ENCODE data around the gene UBE2I. TPM values are rescaled to one million over a fixed set of nuclear protein-coding genes. Genes with fewer than 3 reads are reported as not detected.

The UBE2I gene
- total RNA-seq, 1 donor, result 108 TPM

GRCh38 chr16:1334739-1335138 lies 25.3 kb downstream of the UBE2I start:
- H3K27me3 ChIP-seq (ENCODE audit: insufficient read depth, low read length), result peaks cover 30% of the 10 kb centered on the region

DNA sequence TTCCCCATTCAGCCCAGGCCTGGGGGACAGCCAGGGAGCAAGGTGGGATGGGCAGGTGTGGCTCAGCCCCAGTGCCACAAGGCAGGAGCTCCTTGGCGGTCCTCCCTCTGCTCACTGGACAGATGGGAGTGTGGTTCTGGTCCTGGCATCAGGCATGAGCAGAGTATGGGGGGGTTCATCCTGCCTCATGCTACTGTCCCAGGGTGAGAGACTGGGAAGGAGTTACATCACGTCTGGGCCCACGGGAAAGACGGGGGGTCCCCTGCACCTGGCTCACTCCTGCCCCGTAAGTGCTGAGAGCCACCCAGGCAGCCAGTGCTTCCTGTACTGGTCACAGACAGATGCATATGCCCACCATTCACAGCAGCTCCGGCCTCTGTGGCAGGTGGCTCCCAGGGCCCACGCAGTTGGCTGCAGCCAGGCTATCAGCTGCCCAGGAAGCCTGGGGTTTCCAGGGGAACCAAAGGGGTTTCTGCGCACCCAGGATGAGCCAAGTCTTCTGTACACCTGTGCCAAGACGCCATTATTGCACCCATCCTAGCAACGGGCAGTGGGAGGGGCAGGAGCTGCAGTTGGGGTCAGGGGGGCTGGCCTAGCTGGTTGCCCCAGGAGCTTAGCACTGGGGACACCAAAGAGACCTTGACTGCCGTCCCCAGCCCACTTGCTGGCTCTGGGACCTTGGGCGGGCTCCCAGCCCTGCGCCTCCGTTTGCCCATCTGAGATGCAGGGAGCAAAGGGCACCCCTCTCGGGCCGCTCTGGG lies 26.0 kb downstream of the UBE2I start:
- Histone ChIP-seq H3K4me3 (ENCODE audit: low read length) (no peak overlapping the region), H3K9me3 (ENCODE audit: low read depth, low read length) (no peaks in the 10 kb centered on the region), H3K4me1 (ENCODE audit: insufficient read depth, low read length) (peaks cover 39% of the 10 kb centered on the region), H3K27me3 (ENCODE audit: insufficient read depth, low read length) (peaks cover 30% of the 10 kb centered on the region)

More at GRCh38 chr16:1334739-1335138, 25.3 kb downstream of the UBE2I start:
- peaks cover 39% of the 10 kb centered on the region for H3K4me1 ChIP-seq (ENCODE audit: insufficient read depth, low read length)
- no peak overlapping the region for H3K4me3 ChIP-seq (ENCODE audit: low read length)
- H3K9me3 ChIP-seq (ENCODE audit: low read depth, low read length), result no peaks in the 10 kb centered on the region

DNA sequence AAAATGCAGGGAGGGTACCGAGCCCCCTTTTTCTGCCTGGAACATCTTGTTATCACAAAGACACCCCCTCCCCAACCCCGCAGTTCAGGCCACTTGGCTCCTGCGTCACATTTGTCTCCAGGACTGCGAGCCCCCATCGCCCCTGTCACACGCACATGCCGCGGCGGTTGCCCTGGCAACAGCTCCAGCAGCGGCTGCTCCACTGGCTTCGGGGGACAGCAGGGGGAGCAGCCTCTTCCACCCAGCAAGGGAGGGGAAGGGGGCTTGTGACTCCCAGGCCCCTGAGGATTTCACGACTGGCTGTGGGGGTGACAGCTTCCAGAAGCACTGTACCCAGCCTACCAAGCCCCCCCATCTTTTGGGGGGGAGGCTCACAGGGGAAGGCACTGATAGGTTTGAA lies 26.6 kb downstream of the UBE2I start:
- no peak overlapping the region for H3K4me3 ChIP-seq (ENCODE audit: low read length)
- peaks cover 38% of the 10 kb centered on the region for H3K4me1 ChIP-seq (ENCODE audit: insufficient read depth, low read length)
- no peaks in the 10 kb centered on the region for H3K9me3 ChIP-seq (ENCODE audit: low read depth, low read length)
- peaks cover 30% of the 10 kb centered on the region for H3K27me3 ChIP-seq (ENCODE audit: insufficient read depth, low read length)

- H3K27me3 ChIP-seq (ENCODE audit: insufficient read depth, low read length), result peaks cover 28% of the 10 kb centered on the region
- no peak overlapping the region for H3K4me3 ChIP-seq (ENCODE audit: low read length)
- no peaks in the 10 kb centered on the region for H3K9me3 ChIP-seq (ENCODE audit: low read depth, low read length)
- peaks cover 33% of the 10 kb centered on the region for H3K4me1 ChIP-seq (ENCODE audit: insufficient read depth, low read length)
These were observed 27.2 kb downstream of the UBE2I start for GRCh38 chr16:1336619-1337018.

DNA sequence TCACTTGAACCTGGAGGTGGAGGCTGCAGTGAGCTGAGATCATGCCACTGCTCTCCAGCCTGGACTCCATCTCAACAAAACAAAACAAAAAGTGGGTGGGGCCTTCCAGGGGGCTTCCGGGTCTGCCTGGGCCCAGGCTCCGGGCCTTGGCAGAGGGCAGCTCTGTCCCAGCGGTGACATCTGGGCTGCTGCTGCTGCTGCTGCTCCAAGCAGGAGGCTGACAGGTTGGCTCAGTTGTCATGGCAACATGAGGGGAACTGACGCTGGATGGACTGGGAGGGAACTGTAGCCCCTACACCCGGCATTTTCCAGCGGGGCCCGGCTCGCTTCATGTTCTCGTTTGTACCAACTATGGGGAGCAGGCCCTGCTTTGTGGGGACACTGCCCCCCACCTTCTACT lies 28.1 kb downstream of the UBE2I start:
- no peaks in the 10 kb centered on the region for H3K9me3 ChIP-seq (ENCODE audit: low read depth, low read length)
- H3K4me3 ChIP-seq (ENCODE audit: low read length), result no peak overlapping the region
- peaks cover 33% of the 10 kb centered on the region for H3K4me1 ChIP-seq (ENCODE audit: insufficient read depth, low read length)
- peaks cover 19% of the 10 kb centered on the region for H3K27me3 ChIP-seq (ENCODE audit: insufficient read depth, low read length)

- peaks cover 31% of the 10 kb centered on the region for H3K4me1 ChIP-seq (ENCODE audit: insufficient read depth, low read length)
- no peaks in the 10 kb centered on the region for H3K9me3 ChIP-seq (ENCODE audit: low read depth, low read length)
- peaks cover 14% of the 10 kb centered on the region for H3K27me3 ChIP-seq (ENCODE audit: insufficient read depth, low read length)
- no peak overlapping the region for H3K4me3 ChIP-seq (ENCODE audit: low read length)
These were observed 28.8 kb downstream of the UBE2I start for GRCh38 chr16:1338119-1338730.

DNA sequence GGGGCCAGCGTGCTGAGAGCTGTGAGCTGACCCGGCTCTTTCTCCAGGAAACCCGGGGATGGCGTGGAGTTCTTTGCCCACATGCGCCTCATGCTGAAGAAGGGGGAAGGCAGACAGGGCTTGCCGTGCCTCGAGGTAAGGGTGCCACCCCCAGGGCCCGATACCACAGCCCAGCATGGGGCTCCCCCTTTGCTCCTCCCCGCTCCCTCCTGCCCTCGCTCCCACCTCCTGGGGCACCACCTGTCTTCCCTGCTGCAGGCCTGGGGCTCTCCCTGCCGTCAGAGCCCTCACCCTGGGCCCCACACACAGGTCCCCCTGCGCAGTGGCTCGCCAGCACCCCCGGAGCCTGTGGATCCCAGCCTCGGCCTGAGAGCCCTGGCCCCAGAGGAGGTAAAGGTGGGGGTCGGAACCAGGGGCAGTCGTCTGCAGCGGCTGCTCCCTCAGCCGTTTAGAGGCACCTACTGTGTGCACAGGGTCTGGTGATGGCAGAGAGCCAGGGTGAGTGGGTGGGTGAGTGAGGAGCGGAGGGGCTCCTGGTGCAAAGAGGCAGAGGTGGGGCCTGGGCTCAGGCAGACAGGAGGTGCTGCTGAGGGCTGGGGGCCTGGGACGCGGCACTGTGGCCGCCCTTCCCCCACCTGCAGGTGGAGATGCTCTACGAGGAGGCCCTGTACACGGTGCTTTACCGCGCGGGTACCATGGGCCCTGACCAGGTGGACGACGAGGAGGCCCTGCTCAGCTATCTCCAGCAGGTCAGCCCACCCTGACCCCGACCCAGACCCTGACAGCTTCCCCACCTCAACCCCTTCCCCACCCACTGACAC lies 29.6 kb downstream of the UBE2I start:
- Histone ChIP-seq H3K4me3 (ENCODE audit: low read length) (no peak overlapping the region), H3K9me3 (ENCODE audit: low read depth, low read length) (no peaks in the 10 kb centered on the region), H3K4me1 (ENCODE audit: insufficient read depth, low read length) (peaks cover 29% of the 10 kb centered on the region), H3K27me3 (ENCODE audit: insufficient read depth, low read length) (peaks cover 11% of the 10 kb centered on the region)

GRCh38 chr16:1340730-1341494 lies 31.5 kb downstream of the UBE2I start:
- Histone ChIP-seq H3K4me3 (ENCODE audit: low read length) (no peak overlapping the region), H3K4me1 (ENCODE audit: insufficient read depth, low read length) (peaks cover 19% of the 10 kb centered on the region), H3K27me3 (ENCODE audit: insufficient read depth, low read length) (no peaks in the 10 kb centered on the region), H3K9me3 (ENCODE audit: low read depth, low read length) (no peaks in the 10 kb centered on the region)

DNA sequence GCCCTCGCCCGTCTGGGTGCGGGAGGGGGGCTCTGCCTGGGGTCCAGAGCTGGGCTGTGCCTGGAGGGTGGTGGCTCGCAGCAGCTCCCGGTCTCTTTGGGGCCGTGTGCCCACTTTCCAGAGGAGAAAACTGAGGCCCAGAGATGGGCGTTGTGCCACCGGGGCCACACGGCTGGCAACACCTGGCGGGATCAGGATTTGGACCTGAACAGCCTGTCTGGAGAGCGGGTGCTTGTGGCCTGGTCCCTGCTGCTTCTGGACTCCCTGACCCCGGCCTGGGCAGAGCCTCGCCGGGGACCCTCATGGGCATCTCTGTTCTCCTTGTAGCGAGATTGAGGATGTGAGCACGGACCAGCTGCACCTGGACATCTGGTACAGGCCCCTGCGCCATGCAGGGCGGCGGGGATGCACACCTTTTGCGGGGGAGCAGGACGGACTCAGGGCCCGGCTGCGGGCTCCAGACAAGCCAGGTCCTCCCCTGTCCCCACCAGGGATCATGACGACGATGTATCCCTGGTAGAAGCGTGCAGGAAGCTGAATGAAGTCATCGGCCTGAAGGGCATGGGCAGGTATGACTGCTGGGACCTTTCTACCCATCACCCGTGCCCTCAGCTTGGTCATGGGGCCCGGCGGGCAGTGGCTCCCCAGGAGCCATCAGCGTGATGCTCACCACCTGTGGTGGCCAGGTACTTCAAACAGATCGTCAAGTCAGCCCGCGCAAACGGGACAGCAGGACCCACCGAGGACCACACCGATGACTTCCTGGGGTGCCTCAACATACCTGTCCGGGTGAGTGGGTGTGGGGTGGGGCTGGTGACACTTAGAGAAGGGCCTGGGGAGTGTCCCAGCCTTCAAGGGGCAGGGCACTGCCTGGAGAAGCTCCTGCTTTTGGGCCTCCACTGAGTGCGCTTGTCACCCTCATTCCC lies 32.3 kb downstream of the UBE2I start:
- Histone ChIP-seq H3K9me3 (ENCODE audit: low read depth, low read length) (no peaks in the 10 kb centered on the region), H3K27me3 (ENCODE audit: insufficient read depth, low read length) (no peaks in the 10 kb centered on the region), H3K4me3 (ENCODE audit: low read length) (no peak overlapping the region), H3K4me1 (ENCODE audit: insufficient read depth, low read length) (peaks cover 19% of the 10 kb centered on the region)

DNA sequence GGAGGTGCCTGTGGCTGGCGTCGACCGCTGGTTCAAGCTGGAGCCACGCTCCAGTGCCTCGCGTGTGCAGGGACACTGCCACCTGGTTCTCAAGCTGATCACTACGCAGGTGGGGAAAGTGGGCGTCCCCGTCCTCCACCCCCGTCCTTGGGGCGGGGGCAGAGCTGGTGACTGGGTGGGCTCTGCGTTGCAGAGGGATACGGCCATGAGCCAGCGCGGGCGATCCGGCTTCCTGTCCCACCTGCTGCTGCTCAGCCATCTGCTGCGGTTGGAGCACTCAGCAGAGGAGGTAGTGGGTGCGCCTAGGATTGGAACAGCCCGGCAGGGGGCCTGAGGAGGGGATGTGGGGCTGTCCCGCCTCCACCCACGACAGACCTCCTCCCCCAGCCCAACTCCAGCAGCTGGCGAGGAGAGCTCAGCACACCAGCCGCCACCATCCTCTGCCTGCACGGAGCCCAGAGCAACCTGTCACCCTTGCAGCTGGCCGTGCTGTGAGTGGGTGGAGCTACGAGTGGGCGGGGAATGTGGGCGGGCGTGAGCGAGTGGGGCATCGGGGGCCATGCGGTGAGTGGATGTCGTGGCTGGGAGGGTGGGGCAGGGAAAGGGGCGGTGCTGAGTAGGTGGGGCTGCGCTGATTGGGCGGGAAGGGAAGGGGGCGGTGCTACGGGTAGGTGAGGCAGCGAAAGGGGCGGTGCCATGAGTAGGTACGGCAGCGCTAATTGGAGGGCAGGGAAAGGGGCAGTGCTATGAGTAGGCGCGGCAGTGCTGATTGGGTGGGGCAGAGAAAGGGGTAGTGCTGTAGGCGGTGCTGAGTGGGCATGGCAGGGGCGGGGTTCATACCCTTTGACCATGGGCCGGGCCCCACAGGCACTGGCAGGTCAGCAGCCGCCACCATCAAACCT lies 33.3 kb downstream of the UBE2I start:
- Histone ChIP-seq H3K4me1 (ENCODE audit: insufficient read depth, low read length) (peaks cover 19% of the 10 kb centered on the region), H3K9me3 (ENCODE audit: low read depth, low read length) (no peaks in the 10 kb centered on the region), H3K4me3 (ENCODE audit: low read length) (no peak overlapping the region), H3K27me3 (ENCODE audit: insufficient read depth, low read length) (no peaks in the 10 kb centered on the region)

DNA sequence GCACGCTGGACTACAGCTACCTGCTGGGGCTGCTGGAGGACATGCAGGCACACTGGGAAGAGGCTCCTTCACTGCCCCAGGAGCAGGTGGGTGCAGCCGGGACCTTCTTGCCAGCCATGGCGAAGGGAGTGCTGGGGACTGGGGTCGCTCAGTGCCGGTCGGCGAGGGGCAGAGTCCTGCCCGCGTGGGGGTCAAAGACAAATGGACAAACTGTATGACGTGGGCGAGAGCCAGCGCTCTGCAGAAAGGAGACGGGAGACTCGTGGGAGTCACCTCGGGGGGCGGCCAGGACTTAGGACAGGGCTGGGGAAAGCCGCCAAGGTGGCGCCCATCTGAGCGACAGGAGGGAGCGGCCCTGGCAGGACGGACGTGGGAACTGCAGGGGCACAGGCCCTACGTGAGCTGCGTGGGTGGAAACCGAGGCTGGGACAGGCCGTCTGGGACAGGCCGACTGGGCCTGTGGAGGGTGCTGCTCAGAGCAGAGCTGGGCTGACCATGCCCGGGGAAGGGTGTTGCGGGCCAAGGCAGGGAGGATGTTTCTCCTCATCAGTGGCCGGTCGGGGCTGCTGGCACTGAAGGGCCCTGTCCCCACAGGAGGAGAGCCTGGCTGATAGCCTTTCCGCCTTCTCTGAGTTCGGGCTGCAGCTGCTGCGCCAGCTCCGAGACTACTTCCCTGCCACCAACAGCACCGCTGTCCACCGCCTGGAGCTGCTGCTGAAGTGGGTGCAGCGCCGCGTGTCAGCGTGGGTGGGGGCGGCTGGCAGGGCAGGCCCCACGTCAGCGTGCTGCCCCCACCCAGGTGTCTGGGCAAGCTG lies 34.2 kb downstream of the UBE2I start:
- H3K9me3 ChIP-seq (ENCODE audit: low read depth, low read length), result no peaks in the 10 kb centered on the region
- H3K27me3 ChIP-seq (ENCODE audit: insufficient read depth, low read length), result no peaks in the 10 kb centered on the region
- H3K4me1 ChIP-seq (ENCODE audit: insufficient read depth, low read length), result peaks cover 19% of the 10 kb centered on the region
- no peak overlapping the region for H3K4me3 ChIP-seq (ENCODE audit: low read length)

DNA sequence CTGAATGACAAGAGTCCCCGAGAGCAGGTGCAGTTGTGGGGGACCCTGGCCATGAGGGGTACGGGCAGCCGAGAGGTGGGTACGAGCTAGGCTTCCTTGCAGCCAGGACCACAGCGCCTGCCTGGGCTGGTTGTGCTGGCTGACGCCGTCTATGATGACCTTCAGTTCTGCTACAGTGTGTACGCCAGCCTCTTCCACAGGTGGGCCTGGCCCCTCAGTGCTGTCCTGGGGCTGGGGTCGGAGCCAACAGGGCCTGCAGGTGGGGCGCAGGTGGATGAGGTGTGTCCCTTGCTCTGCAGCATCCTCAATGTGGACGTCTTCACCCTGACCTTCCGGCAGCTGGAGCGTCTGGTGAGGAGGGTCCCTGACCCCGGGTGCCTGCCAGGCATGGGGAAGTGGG lies 35.1 kb downstream of the UBE2I start:
- H3K27me3 ChIP-seq (ENCODE audit: insufficient read depth, low read length), result no peaks in the 10 kb centered on the region
- H3K4me3 ChIP-seq (ENCODE audit: low read length), result no peak overlapping the region
- H3K4me1 ChIP-seq (ENCODE audit: insufficient read depth, low read length), result peaks cover 19% of the 10 kb centered on the region
- no peaks in the 10 kb centered on the region for H3K9me3 ChIP-seq (ENCODE audit: low read depth, low read length)

Data from mononuclear cell (primary cell).